GM21717 (cell line): ENCODE results near the gene COPZ1.
A peak's percentile ranks its signal among the peaks of the same experiment; 100 is the strongest.

ENCODE experiments used
- ATAC-seq: cut with Tn5 transposase; IDR thresholded peaks from one replicate; pipeline ENCODE4 v1.9.1; 2021; ENCODE audit warnings: mild to moderate bottlenecking, moderate library complexity; ENCODE audit not compliant: unreplicated experiment

The COPZ1 gene

GRCh38 chr12:54390668-54391551 lies 66.0 kb downstream of the COPZ1 start:
- peak; percentile 56 for ATAC-seq

DNA sequence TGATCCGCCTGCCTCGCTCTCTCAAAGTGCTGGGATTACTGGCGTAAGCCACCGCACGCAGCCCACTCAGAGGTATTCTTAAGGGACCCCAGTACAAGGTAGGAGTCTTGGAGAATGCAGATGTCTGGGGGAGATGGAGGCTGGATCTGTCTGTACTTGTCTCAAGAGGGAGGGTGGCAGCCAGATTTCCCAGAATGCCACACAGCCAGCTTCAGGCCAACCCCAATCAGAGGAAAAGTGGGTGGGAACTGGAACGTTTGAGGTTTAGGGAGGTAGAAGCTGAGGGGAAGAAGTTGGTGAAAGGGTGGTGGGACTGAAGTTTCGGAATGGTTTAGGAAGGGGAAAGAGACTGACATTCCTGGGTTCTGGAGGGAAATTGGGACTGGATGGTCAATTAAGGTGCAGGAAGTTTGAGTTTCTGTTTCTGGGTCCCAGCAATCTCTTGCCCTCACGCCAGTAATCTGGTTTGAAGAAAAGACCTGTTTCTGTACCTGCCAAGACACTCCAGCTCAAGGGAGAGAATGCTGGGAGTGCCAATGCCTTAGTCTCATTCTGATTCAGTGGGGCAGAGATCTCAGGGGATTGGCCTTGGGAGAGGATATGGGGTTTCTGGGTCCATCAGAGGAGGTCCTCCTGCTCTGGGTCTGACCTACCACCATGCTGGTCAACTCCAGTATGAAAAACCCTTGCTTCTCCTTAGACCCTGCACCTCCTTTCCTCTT lies 67.7 kb downstream of the COPZ1 start:
- no peak for ATAC-seq

DNA sequence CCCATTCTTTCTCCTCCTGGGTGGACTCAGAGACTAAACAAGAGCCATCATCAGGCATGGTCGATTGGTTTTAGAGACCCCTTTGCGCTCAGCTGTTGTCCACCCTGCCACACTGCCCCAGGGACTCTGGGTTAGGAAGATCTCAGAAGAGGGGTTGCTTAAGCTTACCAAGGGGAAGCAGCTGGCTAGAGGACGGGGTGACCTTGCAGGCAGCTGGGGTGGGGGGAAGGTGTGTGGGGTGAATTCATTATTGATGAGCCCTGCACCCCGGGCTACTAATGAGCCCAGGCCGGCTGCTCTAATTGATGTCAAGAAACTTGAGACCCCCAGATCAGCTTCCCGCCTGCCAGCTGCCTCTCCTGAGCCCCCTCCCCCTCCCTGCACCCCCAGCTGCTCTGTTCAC lies 68.3 kb downstream of the COPZ1 start:
- no peak for ATAC-seq

DNA sequence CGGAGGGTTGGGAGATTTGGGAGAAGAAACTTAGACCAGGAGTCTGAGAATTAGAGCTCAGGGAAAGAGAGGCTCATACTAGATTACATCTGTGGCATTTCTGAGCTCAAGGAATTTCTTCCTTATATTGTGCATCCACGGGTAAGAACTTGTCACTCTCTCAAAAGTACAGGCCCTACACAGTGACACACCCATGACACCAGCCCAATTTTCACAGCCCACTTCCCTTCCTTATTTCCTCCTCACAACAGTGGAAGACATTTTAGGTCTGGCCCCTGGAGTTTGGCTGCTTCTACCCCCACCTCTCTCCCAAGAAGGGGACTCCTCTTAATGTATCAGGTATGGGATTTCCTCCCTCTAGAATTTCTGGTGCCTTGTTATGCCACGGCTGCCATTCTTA lies 68.8 kb downstream of the COPZ1 start:
- no peak for ATAC-seq

DNA sequence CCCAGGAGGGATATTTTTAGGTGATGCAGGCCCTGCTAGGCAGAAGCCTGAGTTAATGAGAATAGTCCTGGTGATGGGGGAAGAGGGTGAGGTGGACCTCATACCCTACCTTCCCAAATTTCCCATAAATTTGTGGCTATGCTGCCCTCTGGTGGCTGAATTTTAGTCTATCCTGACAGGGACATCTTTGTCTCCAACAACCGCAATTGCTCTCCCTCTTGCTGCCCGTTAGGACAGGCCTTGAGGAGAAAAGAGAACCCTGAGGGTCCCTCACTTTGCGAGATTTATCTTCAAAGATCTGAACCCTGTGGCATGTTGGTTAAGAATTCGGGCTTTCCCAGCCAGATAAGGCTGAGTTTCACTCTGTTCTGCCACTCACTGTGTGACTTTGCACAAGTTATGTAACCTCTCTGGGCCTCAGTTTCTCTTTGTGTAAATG lies 69.4 kb downstream of the COPZ1 start:
- no peak for ATAC-seq

- no peak for ATAC-seq
These were observed 70.1 kb downstream of the COPZ1 start for GRCh38 chr12:54394986-54395385.

GRCh38 chr12:54395545-54395944 lies 70.6 kb downstream of the COPZ1 start:
- no peak for ATAC-seq

GRCh38 chr12:54397157-54397556 lies 72.2 kb downstream of the COPZ1 start:
- no peak for ATAC-seq

- ATAC-seq = no peak
These were observed 73.3 kb downstream of the COPZ1 start for GRCh38 chr12:54398218-54398617.

DNA sequence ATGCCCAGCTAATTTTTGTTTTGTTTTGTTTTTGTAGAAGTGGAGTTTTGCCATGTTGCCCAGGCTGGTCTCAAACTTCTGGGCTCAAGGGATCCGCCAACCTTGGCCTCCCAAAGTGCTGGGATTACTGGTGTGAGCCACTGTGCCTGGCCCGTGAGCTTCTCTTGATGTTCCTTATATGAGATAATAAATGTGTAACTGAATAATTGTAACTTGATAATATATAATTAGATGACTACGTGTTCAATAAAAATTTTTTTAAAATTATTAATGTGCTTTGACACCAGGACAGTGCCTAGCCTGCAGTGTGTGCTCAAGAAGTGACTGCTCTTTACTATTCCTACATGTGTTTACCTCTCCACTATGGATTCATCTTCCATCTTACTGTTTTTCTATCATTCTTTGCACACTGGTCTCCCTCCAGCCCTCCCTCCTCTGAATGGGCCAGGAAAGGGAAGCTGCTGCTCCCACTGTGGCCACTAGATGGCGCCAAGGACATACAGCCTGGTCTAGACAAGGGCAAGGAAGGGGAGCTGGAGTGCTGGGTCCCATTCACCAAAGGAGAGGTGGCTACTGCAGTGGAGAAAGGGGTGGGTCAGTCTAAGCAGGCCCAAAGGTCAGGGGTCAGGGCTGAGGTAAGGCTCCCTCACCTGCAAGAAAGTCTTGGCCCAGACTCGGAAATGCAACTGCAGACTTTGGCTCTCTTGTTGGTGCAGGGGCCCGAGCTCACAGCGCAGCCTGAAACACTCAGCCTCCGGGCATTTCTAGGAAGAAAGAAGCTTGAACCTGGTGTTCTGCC lies 74.3 kb downstream of the COPZ1 start:
- peak; percentile 76 for ATAC-seq

GRCh38 chr12:54401119-54401518 lies 76.2 kb downstream of the COPZ1 start:
- ATAC-seq = no peak
